Stimulated activated naive CD4-positive, alpha-beta T cell (primary cell): Measurements from ENCODE around the gene GALNT13.

Experiments used
- DNase-seq, 6 experiments: peaks; one replicate each; lab custom pipeline; 2025; lab: John Stamatoyannopoulos, UW

The GALNT13 gene

GRCh38 chr2:154130821-154131220, 259.1 kb downstream of the GALNT13 start:
- no peak for DNase-seq

- no peak for DNase-seq
Measured at GRCh38 chr2:154132827-154133226, 261.1 kb downstream of the GALNT13 start.

- no peak for DNase-seq
Measured at GRCh38 chr2:154133823-154134222, 262.1 kb downstream of the GALNT13 start.

- no peak for DNase-seq
Measured at GRCh38 chr2:154140249-154141025, 268.7 kb downstream of the GALNT13 start.

GRCh38 chr2:154142480-154142879, 270.8 kb downstream of the GALNT13 start:
- no peak for DNase-seq

- no peak for DNase-seq
Measured at GRCh38 chr2:154143105-154143504, 271.4 kb downstream of the GALNT13 start.

- no peak for DNase-seq
Measured at GRCh38 chr2:154158101-154158500, 286.4 kb downstream of the GALNT13 start.

- no peak for DNase-seq
Measured at GRCh38 chr2:154161286-154161685, 289.6 kb downstream of the GALNT13 start.

- no peak for DNase-seq
Measured at GRCh38 chr2:154170400-154170799, 298.7 kb downstream of the GALNT13 start.

- DNase-seq, result no peak
Measured at GRCh38 chr2:154173164-154173563, 301.4 kb downstream of the GALNT13 start.

GRCh38 chr2:154173919-154174318, 302.2 kb downstream of the GALNT13 start:
- no peak for DNase-seq

- DNase-seq, result no peak
Measured at GRCh38 chr2:154182008-154182407, 310.3 kb downstream of the GALNT13 start.

- no peak for DNase-seq
Measured at GRCh38 chr2:154187948-154188347, 316.2 kb downstream of the GALNT13 start.

- no peak for DNase-seq
Measured at GRCh38 chr2:154189953-154190352, 318.2 kb downstream of the GALNT13 start.

- DNase-seq, result no peak
Measured at GRCh38 chr2:154193246-154193645, 321.5 kb downstream of the GALNT13 start.

GRCh38 chr2:154194909-154195643, 323.4 kb downstream of the GALNT13 start:
- DNase-seq, result no peak

- no peak for DNase-seq
Measured at GRCh38 chr2:154195644-154196195, 324.0 kb downstream of the GALNT13 start.

- DNase-seq, result no peak
Measured at GRCh38 chr2:154198866-154199265, 327.1 kb downstream of the GALNT13 start.

GRCh38 chr2:154203206-154203605, 331.5 kb downstream of the GALNT13 start:
- no peak for DNase-seq

- DNase-seq, result no peak
Measured at GRCh38 chr2:154203902-154204301, 332.2 kb downstream of the GALNT13 start.

- no peak for DNase-seq
Measured at GRCh38 chr2:154207288-154208047, 335.7 kb downstream of the GALNT13 start.

- no peak for DNase-seq
Measured at GRCh38 chr2:154223726-154224125, 352.0 kb downstream of the GALNT13 start.
